GM23338 (cell line): ENCODE data around the gene CACTIN. TPM values are rescaled to one million over a fixed set of nuclear protein-coding genes. Genes with fewer than 3 reads are reported as not detected.

ENCODE experiments used
- ATAC-seq: fragments of 200-7000 bp; cut with Tn5 transposase; 3 replicates; pipeline ENCODE4 v1.9.1; 2020
- DNase-seq: peaks from one replicate; pipeline ENCODE4 v3.0.0-alpha.2; 2015; ENCODE audit warnings: low spot score
- H2AFZ ChIP-seq: fragments of 200-600 bp; sonication (generic); 2 replicates; pipeline ENCODE4 v1.8.0; 2016; ENCODE audit warnings: antibody characterized with exemption, mild to moderate bottlenecking, moderate library complexity
- H3F3A ChIP-seq: fragments of 200-600 bp; sonication (generic); replicated peaks from 2 replicates; pipeline ENCODE4 v1.8.0; 2017; ENCODE audit warnings: antibody characterized with exemption, mixed run types, low read depth
- H3K27ac ChIP-seq: fragments of 200-600 bp; sonication (generic); 2 replicates; pipeline ENCODE4 v1.6.1; 2016; ENCODE audit warnings: low read depth
- H3K27me3 ChIP-seq: fragments of 200-600 bp; sonication (generic); 2 replicates; pipeline ENCODE4 v1.8.0; 2016; ENCODE audit warnings: mild to moderate bottlenecking, mixed run types, moderate library complexity; ENCODE audit not compliant: insufficient read depth
- H3K36me3 ChIP-seq: fragments of 200-600 bp; sonication (generic); 2 replicates; pipeline ENCODE4 v1.8.0; 2016; ENCODE audit warnings: mild to moderate bottlenecking; ENCODE audit not compliant: insufficient read depth
- H3K4me1 ChIP-seq: fragments of 200-600 bp; sonication (generic); 2 replicates; pipeline ENCODE4 v1.8.0; 2016; ENCODE audit warnings: mild to moderate bottlenecking, moderate library complexity; ENCODE audit not compliant: insufficient read depth
- H3K4me2 ChIP-seq: fragments of 200-600 bp; sonication (generic); 2 replicates; pipeline ENCODE4 v1.7.1; 2017; ENCODE audit warnings: mixed run types
- H3K4me3 ChIP-seq: fragments of 200-600 bp; sonication (generic); 2 replicates; pipeline ENCODE4 v1.6.1; 2016; ENCODE audit warnings: mixed run types
- H3K79me2 ChIP-seq: fragments of 200-600 bp; sonication (generic); replicated peaks from 2 replicates; pipeline ENCODE4 v1.8.0; 2017; ENCODE audit warnings: mild to moderate bottlenecking; ENCODE audit not compliant: insufficient read depth
- H3K9me2 ChIP-seq: fragments of 200-600 bp; sonication (generic); 2 replicates; pipeline ENCODE4 v1.8.0; 2017; ENCODE audit not compliant: insufficient read depth
- H4K20me1 ChIP-seq: fragments of 200-600 bp; sonication (generic); replicated peaks from 2 replicates; pipeline ENCODE4 v1.8.0; 2017; ENCODE audit warnings: mild to moderate bottlenecking; ENCODE audit not compliant: insufficient read depth
- H3K27ac Mint-ChIP-seq: 2 replicates; pipeline ENCODE4 v1.8.0; 2020; ENCODE audit warnings: inconsistent platforms, mild to moderate bottlenecking, moderate library complexity, mixed read lengths
- H3K27me3 Mint-ChIP-seq: 3 replicates; pipeline ENCODE4 v1.8.0; 2022; ENCODE audit warnings: low read depth, mild to moderate bottlenecking, moderate library complexity, mixed read lengths, inconsistent platforms; ENCODE audit not compliant: insufficient read depth, poor library complexity
- H3K36me3 Mint-ChIP-seq: 3 replicates; pipeline ENCODE4 v1.8.0; 2021; ENCODE audit warnings: low read depth, mild to moderate bottlenecking, inconsistent platforms, moderate library complexity, mixed read lengths
- H3K4me1 Mint-ChIP-seq: 3 replicates; pipeline ENCODE4 v1.8.0; 2020; ENCODE audit warnings: mild to moderate bottlenecking, inconsistent platforms, mixed read lengths
- H3K4me3 Mint-ChIP-seq: 3 replicates; pipeline ENCODE4 v1.8.0; 2021; ENCODE audit warnings: moderate library complexity, mild to moderate bottlenecking, inconsistent platforms, mixed read lengths
- H3K9me3 Mint-ChIP-seq: 3 replicates; pipeline ENCODE4 v1.8.0; 2020; ENCODE audit warnings: moderate library complexity, mild to moderate bottlenecking, inconsistent platforms, mixed read lengths
- EZH2 ChIP-seq: fragments of 200-600 bp; sonication (generic); IDR thresholded peaks from one replicate; pipeline ENCODE4 v1.8.0; 2017; ENCODE audit warnings: antibody characterized with exemption, mild to moderate bottlenecking, low read depth; ENCODE audit not compliant: unreplicated experiment
- NANOG ChIP-seq: IDR thresholded peaks from 2 replicates; pipeline ENCODE4 v1.6.1; 2016; ENCODE audit warnings: antibody characterized with exemption, borderline replicate concordance
- POLR2AphosphoS5 ChIP-seq: IDR thresholded peaks from 2 replicates; pipeline ENCODE4 v1.6.1; 2016; ENCODE audit warnings: antibody characterized with exemption, low read depth
- STAT1 ChIP-seq: IDR thresholded peaks from one replicate; pipeline ENCODE4 v1.6.1; 2016; ENCODE audit warnings: antibody characterized with exemption; ENCODE audit not compliant: unreplicated experiment
- ZNF114 ChIP-seq: fragments of 250-450 bp; sonication (Bioruptor Pico); IDR thresholded peaks from 2 replicates; pipeline ENCODE4 v1.5.0; 2020; ENCODE audit warnings: mild to moderate bottlenecking, moderate library complexity
- ZNF331 ChIP-seq: fragments of 250-450 bp; sonication (Bioruptor Pico); IDR thresholded peaks from 2 replicates; pipeline ENCODE4 v1.5.0; 2020; ENCODE audit warnings: low read depth, mild to moderate bottlenecking, moderate library complexity
- polyA plus RNA-seq: library from polyadenylated mRNA; unstranded; fragments of >200 nt; fragmentation: Nextera tagmentation; extraction: Ambion mirVana; gene quantifications from 2 replicates; pipeline ENCODE4 v1.2.1, GENCODE V29; 2016
- total RNA-seq: library from RNA; depleted of rRNA; stranded (reverse); fragments of >200 nt; shearing (Covaris generic); gene quantifications from 2 replicates; pipeline ENCODE4 v1.2.3, GENCODE V29; 2014
- TF ChIP-seq, protein P1 (sequence below): fragments of 250-450 bp; sonication (Bioruptor Pico); IDR thresholded peaks from 2 replicates; pipeline ENCODE4 v1.5.0; 2020; ENCODE audit warnings: mild to moderate bottlenecking, moderate library complexity
- TF ChIP-seq, protein P2 (sequence below): IDR thresholded peaks from 2 replicates; pipeline ENCODE4 v1.6.1; 2016; ENCODE audit warnings: antibody characterized with exemption

CACTIN gene
- total and polyA plus RNA-seq, 2 experiments from 2014 or later = 14.3 to 47.4 TPM

DNA sequence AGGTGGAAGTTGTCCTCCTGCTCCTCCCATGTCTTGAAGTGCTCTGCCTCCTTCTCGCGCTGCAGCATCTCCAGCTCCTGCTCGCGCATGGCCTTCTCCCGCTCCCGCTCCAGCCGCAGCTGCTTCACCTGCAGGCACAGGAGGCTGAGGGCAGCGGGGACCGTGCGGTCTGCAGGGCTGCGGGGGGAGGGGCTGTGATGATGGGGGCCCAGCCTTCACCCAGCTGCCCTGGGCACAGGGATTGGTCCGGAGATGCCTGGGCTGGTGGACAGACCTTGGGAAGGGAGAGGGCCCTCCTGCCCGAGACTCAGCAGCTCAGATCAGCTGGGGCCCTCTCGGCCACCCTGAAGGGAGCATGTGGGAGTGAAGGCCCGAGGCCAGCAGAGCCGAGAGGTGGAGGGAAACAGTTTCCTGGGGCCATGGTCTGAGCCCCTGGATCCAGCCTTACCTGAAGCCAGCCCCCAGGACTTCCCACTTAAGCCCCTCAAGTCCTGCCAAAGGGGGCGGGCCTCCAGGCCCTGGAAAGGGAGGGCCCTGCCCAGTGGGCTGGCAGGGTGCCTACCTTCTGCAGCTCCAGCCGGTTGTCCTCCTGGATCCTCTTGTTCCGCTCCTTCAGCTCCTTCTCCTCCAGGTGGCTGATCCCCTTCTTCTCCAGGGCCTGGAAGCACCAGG is 6.3 kb downstream of the CACTIN start:
- TF ChIP-seq, protein P1, sequence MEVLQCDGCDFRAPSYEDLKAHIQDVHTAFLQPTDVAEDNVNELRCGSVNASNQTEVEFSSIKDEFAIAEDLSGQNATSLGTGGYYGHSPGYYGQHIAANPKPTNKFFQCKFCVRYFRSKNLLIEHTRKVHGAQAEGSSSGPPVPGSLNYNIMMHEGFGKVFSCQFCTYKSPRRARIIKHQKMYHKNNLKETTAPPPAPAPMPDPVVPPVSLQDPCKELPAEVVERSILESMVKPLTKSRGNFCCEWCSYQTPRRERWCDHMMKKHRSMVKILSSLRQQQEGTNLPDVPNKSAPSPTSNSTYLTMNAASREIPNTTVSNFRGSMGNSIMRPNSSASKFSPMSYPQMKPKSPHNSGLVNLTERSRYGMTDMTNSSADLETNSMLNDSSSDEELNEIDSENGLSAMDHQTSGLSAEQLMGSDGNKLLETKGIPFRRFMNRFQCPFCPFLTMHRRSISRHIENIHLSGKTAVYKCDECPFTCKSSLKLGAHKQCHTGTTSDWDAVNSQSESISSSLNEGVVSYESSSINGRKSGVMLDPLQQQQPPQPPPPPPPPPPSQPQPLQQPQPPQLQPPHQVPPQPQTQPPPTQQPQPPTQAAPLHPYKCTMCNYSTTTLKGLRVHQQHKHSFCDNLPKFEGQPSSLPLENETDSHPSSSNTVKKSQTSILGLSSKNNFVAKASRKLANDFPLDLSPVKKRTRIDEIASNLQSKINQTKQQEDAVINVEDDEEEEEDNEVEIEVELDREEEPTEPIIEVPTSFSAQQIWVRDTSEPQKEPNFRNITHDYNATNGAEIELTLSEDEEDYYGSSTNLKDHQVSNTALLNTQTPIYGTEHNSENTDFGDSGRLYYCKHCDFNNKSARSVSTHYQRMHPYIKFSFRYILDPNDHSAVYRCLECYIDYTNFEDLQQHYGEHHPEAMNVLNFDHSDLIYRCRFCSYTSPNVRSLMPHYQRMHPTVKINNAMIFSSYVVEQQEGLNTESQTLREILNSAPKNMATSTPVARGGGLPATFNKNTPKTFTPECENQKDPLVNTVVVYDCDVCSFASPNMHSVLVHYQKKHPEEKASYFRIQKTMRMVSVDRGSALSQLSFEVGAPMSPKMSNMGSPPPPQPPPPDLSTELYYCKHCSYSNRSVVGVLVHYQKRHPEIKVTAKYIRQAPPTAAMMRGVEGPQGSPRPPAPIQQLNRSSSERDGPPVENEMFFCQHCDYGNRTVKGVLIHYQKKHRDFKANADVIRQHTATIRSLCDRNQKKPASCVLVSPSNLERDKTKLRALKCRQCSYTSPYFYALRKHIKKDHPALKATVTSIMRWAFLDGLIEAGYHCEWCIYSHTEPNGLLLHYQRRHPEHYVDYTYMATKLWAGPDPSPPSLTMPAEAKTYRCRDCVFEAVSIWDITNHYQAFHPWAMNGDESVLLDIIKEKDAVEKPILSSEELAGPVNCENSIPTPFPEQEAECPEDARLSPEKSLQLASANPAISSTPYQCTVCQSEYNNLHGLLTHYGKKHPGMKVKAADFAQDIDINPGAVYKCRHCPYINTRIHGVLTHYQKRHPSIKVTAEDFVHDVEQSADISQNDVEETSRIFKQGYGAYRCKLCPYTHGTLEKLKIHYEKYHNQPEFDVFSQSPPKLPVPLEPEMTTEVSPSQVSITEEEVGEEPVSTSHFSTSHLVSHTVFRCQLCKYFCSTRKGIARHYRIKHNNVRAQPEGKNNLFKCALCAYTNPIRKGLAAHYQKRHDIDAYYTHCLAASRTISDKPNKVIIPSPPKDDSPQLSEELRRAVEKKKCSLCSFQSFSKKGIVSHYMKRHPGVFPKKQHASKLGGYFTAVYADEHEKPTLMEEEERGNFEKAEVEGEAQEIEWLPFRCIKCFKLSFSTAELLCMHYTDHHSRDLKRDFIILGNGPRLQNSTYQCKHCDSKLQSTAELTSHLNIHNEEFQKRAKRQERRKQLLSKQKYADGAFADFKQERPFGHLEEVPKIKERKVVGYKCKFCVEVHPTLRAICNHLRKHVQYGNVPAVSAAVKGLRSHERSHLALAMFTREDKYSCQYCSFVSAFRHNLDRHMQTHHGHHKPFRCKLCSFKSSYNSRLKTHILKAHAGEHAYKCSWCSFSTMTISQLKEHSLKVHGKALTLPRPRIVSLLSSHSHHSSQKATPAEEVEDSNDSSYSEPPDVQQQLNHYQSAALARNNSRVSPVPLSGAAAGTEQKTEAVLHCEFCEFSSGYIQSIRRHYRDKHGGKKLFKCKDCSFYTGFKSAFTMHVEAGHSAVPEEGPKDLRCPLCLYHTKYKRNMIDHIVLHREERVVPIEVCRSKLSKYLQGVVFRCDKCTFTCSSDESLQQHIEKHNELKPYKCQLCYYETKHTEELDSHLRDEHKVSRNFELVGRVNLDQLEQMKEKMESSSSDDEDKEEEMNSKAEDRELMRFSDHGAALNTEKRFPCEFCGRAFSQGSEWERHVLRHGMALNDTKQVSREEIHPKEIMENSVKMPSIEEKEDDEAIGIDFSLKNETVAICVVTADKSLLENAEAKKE = no peak
- TF ChIP-seq, protein P2, sequence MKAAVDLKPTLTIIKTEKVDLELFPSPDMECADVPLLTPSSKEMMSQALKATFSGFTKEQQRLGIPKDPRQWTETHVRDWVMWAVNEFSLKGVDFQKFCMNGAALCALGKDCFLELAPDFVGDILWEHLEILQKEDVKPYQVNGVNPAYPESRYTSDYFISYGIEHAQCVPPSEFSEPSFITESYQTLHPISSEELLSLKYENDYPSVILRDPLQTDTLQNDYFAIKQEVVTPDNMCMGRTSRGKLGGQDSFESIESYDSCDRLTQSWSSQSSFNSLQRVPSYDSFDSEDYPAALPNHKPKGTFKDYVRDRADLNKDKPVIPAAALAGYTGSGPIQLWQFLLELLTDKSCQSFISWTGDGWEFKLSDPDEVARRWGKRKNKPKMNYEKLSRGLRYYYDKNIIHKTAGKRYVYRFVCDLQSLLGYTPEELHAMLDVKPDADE = no peak
- TF ChIP-seq STAT1 (no peak), EZH2 (no peak), ZNF331 (CRISPR knock-in tag) (no peak), ZNF114 (no peak), POLR2AphosphoS5 (no peak), NANOG (no peak)
- no peaks in the 10 kb centered on the region for H3K9me3 Mint-ChIP-seq

More for the DNA sequence above, 6.3 kb downstream of the CACTIN start:
- Histone ChIP-seq H3K36me3 (no peaks in the 10 kb centered on the region), H2AFZ (no peak overlapping the region), H3K4me3 (no peak overlapping the region), H3K9me2 (no peaks in the 10 kb centered on the region), H3K4me1 (peaks cover 2% of the 10 kb centered on the region; the same call in 1 of the 2 replicates), H3F3A (0 out of 2 replicates have a peak, but pooled peaks cover 4% of the 10 kb centered on the region), H3K4me2 (no peak overlapping the region), H4K20me1 (peaks cover 12% of the 10 kb centered on the region), H3K79me2 (peaks cover 12% of the 10 kb centered on the region), H3K27ac (no peak overlapping the region), H3K27me3 (no peaks in the 10 kb centered on the region)
- Mint-ChIP-seq H3K4me3 (no peak overlapping the region), H3K27ac (no peak overlapping the region), H3K36me3 (peaks cover 17% of the 10 kb centered on the region), H3K27me3 (peaks cover 9% of the 10 kb centered on the region), H3K4me1 (peaks cover 8% of the 10 kb centered on the region; the same call in 2 of the 3 replicates)
- ATAC-seq = no peak
- DNase-seq = no peak
